ENCODE measurements around the gene MPV17.
"Not testable (repeated sequence)": the region's sequence is repeated elsewhere in the genome, so short reads cannot be mapped to it uniquely, and the experiment has no call there.

MPV17 gene, protein sequence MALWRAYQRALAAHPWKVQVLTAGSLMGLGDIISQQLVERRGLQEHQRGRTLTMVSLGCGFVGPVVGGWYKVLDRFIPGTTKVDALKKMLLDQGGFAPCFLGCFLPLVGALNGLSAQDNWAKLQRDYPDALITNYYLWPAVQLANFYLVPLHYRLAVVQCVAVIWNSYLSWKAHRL

DNA sequence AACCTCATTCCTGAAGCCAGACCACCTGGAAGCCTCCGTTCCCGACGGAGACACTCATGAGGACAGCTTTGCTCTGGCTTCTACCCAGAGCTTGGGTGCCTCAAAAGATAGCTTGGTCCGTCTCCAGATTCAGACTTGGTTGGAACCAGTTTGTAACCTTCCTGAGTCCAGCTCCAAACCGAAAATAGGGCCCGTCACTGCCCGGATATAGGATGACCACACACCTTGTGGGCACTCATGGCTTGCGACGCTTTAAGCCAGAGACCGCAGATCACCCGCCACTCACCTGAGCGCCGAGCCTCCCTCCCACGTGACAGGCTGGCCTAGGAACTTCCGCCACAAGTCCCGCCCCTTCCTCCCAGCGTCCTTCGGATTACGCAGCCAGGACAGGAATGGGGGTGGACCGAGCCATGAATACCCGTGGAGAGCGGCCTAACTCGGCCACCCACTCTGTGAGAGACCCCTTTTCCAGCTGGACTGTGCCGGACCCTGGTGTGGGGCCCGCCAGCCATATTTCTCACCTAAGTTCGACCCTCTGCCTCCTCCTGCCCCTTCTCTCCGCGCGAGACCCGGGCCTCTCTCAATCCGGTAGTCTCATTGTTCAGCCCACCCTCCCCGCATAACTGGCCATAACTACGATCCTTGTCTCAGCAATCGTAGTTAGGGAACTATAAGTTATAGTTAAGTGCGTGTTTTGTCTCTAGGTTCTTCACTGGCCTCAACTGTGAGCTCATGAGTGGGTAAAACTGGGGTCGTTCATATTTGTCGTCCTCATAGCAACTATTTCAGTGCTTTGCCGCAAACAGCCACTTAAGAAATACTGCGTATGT is at the start of gene MPV17:
Gene MPV17, minus strand, starts transcription at position 332 of the 830 bp plus-strand sequence. CDS start 580 bp downstream, outside the sequence.
- peak; percentile 75 to 76 for DNase-seq (ENCODE audit: low read depth in 2 of 2, low spot score in 1 of 2)

DNA sequence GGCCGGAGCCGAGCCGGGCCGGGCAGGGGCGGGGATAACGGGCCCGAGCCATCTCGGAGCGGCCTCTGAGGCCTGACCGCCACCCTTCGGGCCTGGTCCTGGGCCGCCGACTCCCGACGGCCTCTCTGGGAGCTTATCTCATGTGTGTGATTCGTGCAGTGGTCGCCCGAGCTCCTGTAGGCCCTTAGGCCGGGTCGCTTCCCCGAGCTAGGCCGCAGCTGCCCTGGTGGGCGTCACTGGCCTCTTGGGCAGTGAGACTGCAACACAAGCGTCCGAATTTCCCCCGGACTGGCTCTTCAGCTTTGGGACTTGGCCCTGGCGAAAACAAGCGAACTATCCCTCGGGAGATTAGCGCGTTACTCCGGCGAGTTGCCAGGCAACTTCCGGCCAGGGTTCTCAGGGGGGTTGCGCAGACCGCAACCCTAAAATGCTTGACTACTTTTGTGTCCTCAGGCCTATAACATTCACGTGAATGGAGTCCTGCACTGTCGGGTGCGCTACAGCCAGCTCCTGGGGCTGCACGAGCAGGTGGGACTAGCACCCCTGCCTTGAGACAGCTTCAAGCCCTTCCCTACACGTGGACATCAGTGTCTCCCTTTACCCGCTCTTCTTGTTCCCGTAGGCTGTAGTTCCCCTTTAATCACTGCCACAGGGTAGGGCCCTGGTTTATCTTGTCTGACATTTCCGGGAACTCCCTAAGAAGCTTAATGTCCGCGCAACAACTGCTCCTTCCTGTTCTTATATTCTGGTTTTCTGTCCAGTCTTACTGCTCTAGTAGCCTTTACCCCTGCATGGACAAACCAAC is 48.1 kb upstream of the MPV17 start:
- no peak for DNase-seq (ENCODE audit: low read depth in 2 of 2, low spot score in 1 of 2)

DNA sequence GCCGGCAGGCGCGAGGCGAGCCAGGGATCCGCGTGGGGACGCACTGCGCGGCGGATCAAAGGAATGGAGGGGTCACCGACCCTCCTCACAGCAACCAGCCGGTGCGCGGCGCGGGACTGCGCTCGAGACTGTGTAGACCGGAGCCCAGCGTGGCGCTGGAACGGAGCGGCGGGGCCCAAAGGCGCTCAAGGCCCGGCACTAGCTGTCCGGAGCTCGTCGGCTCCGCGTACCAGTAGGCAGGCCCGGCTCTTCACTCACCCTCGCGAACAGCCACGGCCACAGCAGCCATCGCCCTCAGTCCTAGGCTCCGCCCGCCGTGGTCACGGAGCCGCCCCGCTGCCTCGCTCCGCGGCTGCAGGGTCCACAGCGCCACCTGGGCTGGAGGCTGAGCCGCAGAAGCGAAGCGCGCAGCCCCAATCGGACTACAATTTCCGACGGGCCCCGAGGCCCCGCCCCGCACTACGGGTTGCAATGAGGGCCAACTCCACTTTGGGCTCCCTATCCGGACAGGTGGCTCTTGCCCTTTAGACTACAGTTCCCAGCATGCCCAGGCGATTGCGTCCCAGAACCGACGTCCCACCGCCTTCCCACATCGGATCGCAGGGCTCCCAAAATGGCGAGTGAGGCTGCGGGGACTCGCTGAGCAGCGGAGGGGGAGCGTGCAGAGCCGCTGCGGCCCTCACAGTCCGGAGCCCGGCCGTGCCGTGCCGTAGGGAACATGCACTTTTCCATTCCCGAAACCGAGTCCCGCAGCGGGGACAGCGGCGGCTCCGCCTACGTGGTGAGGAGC is 47.3 kb upstream of the MPV17 start, which contains the start of the genes EIF2B4 and SNX17:
Gene EIF2B4, minus strand, starts transcription at position 313 of the 790 bp plus-strand sequence. Its CDS starts 24 bp downstream, at position 289.
Gene SNX17, plus strand, starts transcription at position 591 of the 790 bp plus-strand sequence. Its CDS starts 128 bp downstream, at position 719.
- DNase-seq (ENCODE audit: low read depth in 2 of 2, low spot score in 1 of 2) = peak; percentile 96 to 100

DNA sequence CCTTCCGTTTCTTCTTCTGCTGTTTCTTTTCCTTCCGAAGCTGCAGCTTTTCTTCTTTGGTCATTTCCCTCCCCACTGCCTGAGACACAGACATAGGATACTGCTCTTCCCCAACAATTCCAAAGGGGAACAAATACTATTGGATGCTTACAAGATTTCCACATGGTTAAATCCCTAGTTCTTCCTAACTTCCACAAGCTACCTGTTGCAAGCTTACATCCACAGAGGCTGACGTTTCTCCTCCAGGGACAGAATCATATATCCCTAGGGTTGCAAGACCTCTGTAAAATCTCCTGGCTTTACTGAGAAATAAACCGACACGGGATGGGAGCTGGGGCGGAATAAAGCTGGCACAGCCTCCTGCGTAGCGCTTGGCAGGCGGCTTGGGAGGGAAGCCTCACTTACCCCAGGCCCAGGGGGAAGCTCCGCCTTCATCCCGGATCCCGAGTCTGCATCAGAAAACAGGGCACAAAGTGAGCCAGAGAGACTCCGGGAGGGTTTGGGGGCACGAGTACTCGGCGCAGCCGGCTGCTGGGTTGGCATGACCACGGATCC is 46.7 kb upstream of the MPV17 start:
- DNase-seq (ENCODE audit: low read depth in 2 of 2, low spot score in 1 of 2) = no peak

DNA sequence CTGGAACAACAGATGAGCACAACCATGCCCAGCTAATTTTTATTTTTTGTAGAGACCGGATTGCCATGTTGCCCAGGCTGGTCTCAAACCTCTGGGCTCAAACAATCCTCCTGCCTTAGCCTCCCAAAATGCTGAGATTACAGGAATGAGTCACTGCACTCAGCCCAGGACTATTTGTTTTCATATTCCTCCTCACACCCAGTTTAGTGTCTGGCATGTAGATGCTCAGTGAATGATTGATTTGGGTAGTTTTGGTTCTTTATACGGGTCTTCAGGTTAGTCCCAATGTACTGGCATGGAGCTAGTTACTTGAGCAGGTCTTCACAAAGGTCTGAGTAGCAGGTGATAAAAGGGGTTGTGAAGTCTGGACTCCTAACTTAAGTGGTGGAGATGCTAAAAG is 41.0 kb upstream of the MPV17 start:
- no peak for DNase-seq (ENCODE audit: low read depth in 2 of 2, low spot score in 1 of 2)

DNA sequence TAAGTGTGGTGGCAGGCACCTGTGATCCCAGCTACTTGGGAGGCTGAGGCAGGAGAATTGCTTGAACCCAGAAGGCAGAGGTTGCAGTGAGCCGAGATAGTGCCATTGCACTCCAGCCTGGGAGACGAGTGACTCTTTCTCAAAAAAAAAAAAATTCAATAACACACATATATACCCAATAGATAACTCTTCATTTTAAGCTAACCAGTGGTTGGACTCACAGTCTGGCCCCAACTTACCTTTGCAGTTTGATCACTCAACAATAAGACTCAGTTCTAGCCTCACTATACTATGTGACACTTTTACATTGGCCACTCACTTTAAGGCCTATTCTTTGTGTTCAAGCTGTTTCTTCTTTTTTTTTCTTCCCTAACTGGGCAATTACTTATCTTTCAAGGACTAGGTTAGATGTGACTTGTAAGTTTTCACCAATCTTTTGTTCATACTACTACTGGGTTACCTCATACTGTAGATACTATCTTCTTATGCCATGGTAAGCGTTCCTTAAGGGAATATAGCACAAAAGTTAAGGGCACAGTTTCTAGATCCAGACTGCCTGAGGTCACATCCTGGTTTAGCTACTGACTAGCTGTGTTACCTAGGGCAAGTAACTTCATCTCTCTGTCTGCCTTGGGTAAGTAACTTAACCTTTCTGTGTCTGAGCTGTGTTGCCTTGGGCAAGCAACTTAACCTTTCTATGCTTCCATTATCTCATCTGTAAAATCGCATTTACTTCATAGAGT is 40.0 kb upstream of the MPV17 start:
- no peak for DNase-seq (ENCODE audit: low read depth in 2 of 2, low spot score in 1 of 2)

DNA sequence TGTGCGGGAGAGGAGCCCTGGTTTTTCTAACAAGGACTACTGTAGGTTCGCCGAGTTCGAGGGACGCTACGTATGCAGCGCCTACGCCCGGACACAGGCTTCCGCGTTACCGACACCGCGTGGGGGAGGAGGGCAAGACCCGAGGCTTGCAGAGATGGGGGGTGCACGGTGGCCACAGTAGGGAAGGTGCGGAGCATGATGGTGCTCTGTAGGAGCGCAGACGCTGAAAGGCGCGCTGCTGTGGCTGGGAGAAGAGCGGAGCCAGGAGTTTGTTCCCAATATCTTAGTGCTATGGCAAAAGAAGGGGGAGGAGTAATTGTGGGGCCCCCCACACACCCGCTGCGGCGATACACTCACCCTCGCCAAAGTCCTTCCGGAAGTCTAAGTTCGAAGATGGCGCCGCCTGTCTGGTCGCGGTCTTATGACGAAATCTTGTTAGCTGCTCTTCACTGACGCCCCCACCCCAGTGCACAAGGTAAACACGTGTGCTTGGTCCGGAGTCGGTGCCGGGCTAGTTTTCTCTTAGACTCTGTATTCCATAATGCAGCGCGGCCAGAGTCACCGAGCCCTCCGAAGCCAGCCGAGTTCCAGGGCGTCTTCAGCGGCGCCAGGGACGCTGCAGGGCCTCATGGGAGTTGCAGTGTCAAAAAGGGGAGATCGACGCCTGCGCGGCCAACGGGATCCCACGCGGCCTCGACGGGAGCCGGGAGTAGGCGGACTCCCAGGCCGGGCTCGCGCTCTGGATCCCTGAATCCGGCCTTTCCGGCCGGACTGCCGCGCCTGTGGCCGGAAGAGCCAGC is 33.7 kb upstream of the MPV17 start, which contains the start of gene GTF3C2:
Gene GTF3C2, minus strand, starts transcription at position 383 of the 800 bp plus-strand sequence. CDS start 13,210 bp downstream, outside the sequence.
- DNase-seq (ENCODE audit: low read depth in 2 of 2, low spot score in 1 of 2) = peak; percentile 88 to 89

DNA sequence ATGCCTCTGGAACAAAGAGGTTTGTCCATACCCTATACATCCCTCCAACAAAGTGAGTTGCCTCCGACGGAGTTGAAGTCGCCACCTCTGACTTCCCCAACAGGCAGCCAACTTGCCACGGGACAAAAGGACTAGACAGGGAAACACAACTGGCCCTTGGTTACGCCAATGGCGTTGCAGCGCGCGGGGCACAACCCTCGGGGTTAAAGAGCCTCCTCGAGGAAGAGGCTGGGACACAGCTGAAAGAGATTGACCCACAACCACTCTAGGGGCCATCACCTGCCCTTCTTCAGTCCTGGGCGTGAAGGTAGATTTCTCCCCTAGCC is 33.1 kb upstream of the MPV17 start:
- DNase-seq (ENCODE audit: low read depth in 2 of 2, low spot score in 1 of 2) = no peak

DNA sequence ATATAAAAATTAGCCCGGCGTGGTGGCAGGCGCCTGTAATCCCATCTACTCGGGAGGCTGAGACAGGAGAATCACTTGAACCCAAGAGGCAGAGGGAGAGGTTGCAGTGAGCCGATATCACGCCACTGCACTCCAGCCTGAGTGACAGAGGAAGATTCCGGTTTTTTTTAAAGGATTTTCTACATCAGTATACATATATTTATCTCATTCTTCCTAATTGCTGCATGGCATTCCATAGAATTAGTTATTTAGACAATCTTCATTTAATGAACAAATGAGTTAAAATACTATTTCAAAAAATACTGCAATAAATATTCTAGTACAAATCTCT is 31.7 kb upstream of the MPV17 start:
- DNase-seq (ENCODE audit: low read depth in 2 of 2, low spot score in 1 of 2) = no peak

DNA sequence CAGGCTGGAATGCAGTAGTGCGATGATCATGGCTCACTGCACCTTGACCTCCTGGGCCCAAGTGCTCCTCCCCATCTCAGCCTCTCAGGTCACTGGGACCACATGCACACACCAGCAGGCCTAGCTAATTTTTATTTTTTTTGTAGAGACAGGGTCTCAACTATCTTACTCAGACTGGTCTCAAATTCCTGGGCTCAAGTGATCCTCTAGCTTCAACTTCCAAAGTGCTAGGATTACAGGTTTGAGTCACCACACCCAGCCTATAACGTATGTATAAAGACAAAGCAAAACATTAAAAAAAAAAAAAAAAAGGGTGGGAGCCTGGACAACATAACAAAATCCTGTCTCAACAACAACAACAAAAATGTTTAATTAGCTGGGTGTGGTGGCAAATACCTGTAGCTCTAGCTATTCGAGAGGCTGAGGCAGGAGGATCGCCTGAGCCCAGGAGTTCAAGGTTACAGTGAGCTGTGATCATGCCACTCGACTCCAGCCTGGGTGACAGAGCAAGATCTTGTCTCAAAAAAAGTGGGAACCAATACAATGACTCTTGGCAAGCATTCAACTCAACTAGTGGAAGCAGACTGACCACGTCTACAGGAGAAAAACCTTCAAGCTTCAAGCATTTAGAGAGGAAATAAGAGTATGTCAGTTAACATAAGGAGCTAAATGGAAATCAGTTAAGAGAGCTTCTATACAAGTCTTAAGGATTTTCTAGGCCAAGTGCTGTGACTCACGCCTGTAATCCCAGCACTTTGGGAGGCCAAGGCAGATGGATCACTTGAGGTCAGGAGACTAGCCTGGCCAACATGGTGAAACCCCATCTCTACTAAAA is 31.1 kb upstream of the MPV17 start:
- DNase-seq (ENCODE audit: low read depth in 2 of 2, low spot score in 1 of 2) = no peak

DNA sequence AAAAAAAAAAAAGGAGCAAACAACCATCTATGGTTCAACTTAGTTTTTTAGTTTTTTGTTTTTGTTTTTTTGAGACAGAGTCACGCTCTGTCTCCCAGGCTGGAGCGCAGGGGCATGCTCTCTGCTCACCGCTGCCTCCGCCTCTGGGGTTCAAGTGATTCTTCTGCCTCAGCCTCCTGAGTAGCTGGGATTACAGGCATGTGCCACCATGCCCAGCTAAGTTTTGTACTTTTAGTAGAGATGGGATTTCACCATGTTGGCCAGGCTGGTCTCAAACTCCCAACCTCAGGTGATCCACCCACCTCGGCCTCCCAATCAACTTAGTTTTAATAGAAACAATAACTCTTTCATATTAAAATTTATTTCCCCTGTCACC is 30.5 kb upstream of the MPV17 start:
- DNase-seq (ENCODE audit: low read depth in 2 of 2, low spot score in 1 of 2) = not testable (repeated sequence)

DNA sequence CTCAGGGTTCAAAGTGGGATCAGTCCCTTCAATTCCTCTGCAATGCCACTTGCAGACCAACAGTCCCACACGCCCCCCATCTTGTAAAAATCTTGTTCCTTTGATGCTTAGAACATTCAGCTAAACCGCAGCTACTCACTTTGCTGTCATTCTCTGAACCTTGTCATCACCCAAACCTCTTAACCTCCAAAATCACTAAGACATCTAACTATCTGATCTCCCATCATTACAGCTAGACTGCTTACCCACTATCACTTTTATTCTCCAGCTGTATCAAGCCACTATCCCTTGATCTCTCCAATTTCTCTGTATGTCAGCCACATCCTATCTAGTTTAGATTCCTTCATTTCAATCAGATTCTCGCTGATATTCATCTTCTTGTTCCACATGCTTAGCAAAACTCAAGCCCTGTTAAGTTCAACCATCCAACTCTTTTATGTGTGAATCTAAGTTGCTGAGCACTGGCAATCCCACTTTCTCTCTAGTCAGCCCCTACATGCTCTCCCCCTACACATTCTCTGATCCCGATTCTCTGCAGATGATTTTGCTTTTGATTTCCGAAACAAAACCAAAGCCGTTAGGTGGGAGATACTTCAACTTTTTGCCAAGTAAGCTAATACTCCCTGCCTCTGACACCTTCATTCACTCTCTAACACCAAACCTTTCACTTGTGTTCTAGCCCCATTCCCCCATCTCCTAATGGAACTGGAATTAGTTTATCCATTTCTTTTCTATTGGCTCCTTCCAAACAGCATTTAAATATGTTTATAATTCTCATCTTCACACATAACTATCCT is 29.1 kb upstream of the MPV17 start:
- DNase-seq (ENCODE audit: low read depth in 2 of 2, low spot score in 1 of 2) = no peak

DNA sequence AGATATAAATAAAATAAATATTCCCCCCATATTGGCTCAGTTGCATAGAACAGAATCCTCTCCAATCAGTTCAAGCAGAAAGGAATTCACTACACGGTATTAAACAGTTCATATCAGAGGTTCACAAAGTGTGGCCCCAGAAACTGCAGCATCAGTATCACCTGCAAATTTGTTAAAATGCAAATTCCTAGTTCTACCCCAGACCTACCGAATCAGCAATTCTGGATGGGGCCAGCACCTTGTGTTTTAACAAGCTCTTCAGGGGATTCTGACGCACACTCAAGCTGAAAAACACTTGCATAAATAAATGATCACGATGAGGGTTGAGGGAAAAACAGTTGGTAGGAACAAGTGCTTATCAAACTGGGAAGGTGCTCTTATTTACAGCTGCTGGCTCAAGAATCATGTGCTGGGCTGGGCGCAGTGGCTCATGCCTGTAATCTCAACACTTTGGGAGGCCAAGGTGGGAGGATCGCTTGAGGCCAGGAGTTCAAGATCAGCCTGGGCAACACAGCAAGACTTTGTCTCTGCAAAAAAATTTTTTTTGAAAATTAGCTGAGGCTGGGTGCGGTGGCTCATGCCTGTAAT is 27.3 kb upstream of the MPV17 start:
- no peak for DNase-seq (ENCODE audit: low read depth in 2 of 2, low spot score in 1 of 2)

DNA sequence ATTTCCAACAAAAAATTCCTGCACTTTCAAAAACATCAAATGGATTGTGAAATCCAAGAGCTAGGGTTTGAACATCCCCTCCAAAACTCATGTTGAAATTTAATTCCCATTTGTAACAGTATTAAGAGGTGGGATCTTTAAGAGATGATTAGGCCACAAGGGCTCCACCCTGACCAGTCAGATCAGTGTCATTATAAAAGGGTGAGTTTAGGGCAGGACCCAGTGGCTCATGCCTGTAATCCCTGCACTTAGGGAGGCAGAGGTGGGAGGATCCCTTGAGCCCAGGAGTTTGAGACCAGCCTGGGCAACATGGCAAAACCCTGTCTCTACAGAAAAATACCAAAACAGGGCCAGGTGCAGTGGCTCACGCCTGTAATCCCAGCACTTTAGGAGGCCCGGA is 24.7 kb upstream of the MPV17 start:
- no peak for DNase-seq (ENCODE audit: low read depth in 2 of 2, low spot score in 1 of 2)

DNA sequence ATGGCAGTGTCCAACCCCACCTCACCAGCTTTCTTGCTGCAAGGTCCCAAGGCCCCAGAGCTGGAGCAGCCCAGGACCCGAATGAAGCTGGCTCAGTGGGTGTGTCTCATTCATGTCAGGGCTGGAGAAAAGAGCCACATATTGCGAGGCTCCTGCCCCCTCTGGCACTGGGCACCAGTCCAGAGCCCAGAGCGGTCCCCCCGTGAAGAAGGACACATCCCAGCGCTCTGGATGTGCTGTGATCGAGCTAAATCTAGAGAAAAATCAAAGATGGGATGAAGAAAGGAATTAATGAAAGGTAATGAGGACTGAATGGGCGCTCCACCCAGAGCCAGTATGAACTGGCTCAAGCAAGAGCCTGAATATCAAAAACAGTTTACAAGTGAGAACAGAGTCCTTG is 13.3 kb upstream of the MPV17 start:
- no peak for DNase-seq (ENCODE audit: low read depth in 2 of 2, low spot score in 1 of 2)

DNA sequence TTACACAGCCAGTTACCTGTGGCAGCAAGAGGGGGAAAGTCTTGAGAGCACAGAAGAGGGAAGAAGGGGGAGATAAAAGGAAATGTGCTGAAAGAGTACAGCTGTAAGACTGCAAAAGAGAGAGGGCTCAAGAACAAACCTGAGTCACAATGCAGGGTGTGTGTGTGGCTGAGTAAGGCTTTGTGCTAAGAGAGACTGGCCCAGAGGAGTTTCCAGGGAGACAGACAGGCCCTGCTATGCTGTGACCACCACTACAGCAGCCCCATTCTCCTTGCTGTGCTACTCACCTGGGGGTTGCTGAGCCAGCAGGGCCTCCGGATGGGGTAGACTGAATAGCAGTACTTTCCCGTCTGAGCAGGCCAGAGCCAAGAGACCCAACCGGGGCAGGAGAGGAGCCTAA is 12.4 kb upstream of the MPV17 start:
- no peak for DNase-seq (ENCODE audit: low read depth in 2 of 2, low spot score in 1 of 2)

DNA sequence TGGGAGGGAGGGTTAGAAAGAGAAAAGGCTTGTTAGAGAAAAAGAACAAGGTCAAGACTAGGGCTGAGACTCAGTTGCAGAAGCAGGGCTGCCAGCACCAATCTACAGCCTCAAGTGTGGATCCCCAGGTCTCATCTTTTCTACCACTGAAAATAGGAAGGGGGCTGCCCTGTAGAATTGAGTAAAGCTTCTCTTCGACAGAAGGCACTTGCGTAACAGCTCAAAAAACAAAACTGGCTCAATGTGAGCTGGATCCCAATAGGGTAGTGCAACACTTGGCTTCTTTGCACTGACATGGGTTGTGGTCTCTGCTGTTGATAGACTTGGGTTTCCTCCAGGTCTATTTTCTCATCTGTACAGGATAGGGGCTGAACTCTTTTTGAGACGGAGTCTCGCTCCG is 1.8 kb upstream of the MPV17 start:
- DNase-seq (ENCODE audit: low read depth in 2 of 2, low spot score in 1 of 2) = no peak
